H1 (cell line): Measurements from ENCODE around the gene NECAP2. TPM values are rescaled to one million over a fixed set of nuclear protein-coding genes. Genes with fewer than 3 reads are reported as not detected.

ENCODE experiments used
- BACH1 ChIP-seq: IDR thresholded peaks from 2 replicates; pipeline ENCODE4 v1.6.1; 2012; ENCODE audit warnings: low read length, improper control_type of control experiment
- CBX5 ChIP-seq: fragments of 300-800, 300-1000 bp; sonication (generic); IDR thresholded peaks from 2 replicates; pipeline ENCODE4 v1.7.1; 2016; ENCODE audit warnings: antibody characterized with exemption, low read length, low read depth
- FOSL1 ChIP-seq: IDR thresholded peaks from 2 replicates; pipeline ENCODE4 v1.6.1; 2011; ENCODE audit warnings: mild to moderate bottlenecking, low read depth, low read length, moderate library complexity; ENCODE audit not compliant: insufficient read depth
- GTF2F1 ChIP-seq: IDR thresholded peaks from 2 replicates; pipeline ENCODE4 v1.6.1; 2012; ENCODE audit warnings: low read depth, low read length, improper control_type of control experiment, borderline replicate concordance
- RFX5 ChIP-seq: IDR thresholded peaks from 2 replicates; pipeline ENCODE4 v1.6.1; 2011; ENCODE audit warnings: low read depth, low read length, improper control_type of control experiment, borderline replicate concordance
- SAP30 ChIP-seq: fragments of 300-600 bp; sonication (generic); IDR thresholded peaks from 2 replicates; pipeline ENCODE4 v1.7.1; 2012; ENCODE audit warnings: low read length, moderate library complexity, mild to moderate bottlenecking, inconsistent platforms; ENCODE audit not compliant: insufficient read depth, insufficient replicate concordance
- TAF7 ChIP-seq: optimal IDR thresholded peaks from 2 replicates; pipeline ENCODE3; 2011; ENCODE audit warnings: low read depth, mild to moderate bottlenecking, inconsistent platforms, low read length, moderate library complexity, borderline replicate concordance
- polyA plus RNA-seq, 7 experiments: library from polyadenylated mRNA; depleted of rRNA in 3 of 7; stranded (reverse) in 5 of 7; unstranded in 2 of 7; fragments of >200 nt in 5 of 7; fragments of 200-250 nt in 2 of 7; gene quantifications; 1 replicate in 5 of 7; 2 replicates in 1 of 7; 4 replicates in 1 of 7; pipeline versions ENCODE4 v1.2.1 to v1.2.3, GENCODE V29; 2011 to 2013; ENCODE audit warnings: missing spikeins in 2 of 7, mixed read lengths in 2 of 7
- total RNA-seq: library from RNA; stranded (reverse); fragmentation: NEBNext Ultra II Directional; extraction: Animal tissue kit (Norgen Biotek cat#: 25700); gene quantifications from 2 replicates; pipeline ENCODE4 v1.2.1, GENCODE V29; 2021
- TF ChIP-seq, protein P1 (sequence below): fragments of 300-600 bp; sonication (generic); IDR thresholded peaks from 2 replicates; pipeline ENCODE4 v1.7.1; 2012; ENCODE audit warnings: low read length, moderate library complexity, mild to moderate bottlenecking, inconsistent platforms; ENCODE audit not compliant: insufficient replicate concordance
- TF ChIP-seq, protein P2 (sequence below): IDR thresholded peaks from 2 replicates; pipeline ENCODE4 v1.6.1; 2012; ENCODE audit warnings: inconsistent platforms

NECAP2 gene
- total and polyA plus RNA-seq, 2 of the 8 experiments (the other 6 are each of a cell fraction or from before 2014, with no cell fraction given): 24.4 to 29.7 TPM

DNA sequence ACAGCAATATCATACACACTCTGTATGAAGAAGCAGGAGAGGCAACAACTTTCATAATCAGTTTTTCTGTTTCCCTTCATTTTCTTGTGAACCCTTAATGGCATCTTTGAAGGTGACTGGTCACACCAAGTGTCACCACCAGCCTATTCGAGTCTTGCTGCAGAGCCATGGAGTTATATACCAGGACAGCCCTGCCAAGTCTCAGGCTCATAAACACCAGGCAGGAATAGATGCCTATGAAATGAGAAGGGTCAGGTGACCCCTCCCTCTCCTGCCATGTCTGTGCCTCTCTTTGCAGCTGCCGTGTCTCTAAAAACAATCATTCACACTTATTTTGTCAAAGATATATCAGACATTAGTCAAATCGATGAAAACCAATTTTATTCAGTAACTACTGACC lies 28.0 kb downstream of the NECAP2 start (continued):
- TF ChIP-seq, protein P1, sequence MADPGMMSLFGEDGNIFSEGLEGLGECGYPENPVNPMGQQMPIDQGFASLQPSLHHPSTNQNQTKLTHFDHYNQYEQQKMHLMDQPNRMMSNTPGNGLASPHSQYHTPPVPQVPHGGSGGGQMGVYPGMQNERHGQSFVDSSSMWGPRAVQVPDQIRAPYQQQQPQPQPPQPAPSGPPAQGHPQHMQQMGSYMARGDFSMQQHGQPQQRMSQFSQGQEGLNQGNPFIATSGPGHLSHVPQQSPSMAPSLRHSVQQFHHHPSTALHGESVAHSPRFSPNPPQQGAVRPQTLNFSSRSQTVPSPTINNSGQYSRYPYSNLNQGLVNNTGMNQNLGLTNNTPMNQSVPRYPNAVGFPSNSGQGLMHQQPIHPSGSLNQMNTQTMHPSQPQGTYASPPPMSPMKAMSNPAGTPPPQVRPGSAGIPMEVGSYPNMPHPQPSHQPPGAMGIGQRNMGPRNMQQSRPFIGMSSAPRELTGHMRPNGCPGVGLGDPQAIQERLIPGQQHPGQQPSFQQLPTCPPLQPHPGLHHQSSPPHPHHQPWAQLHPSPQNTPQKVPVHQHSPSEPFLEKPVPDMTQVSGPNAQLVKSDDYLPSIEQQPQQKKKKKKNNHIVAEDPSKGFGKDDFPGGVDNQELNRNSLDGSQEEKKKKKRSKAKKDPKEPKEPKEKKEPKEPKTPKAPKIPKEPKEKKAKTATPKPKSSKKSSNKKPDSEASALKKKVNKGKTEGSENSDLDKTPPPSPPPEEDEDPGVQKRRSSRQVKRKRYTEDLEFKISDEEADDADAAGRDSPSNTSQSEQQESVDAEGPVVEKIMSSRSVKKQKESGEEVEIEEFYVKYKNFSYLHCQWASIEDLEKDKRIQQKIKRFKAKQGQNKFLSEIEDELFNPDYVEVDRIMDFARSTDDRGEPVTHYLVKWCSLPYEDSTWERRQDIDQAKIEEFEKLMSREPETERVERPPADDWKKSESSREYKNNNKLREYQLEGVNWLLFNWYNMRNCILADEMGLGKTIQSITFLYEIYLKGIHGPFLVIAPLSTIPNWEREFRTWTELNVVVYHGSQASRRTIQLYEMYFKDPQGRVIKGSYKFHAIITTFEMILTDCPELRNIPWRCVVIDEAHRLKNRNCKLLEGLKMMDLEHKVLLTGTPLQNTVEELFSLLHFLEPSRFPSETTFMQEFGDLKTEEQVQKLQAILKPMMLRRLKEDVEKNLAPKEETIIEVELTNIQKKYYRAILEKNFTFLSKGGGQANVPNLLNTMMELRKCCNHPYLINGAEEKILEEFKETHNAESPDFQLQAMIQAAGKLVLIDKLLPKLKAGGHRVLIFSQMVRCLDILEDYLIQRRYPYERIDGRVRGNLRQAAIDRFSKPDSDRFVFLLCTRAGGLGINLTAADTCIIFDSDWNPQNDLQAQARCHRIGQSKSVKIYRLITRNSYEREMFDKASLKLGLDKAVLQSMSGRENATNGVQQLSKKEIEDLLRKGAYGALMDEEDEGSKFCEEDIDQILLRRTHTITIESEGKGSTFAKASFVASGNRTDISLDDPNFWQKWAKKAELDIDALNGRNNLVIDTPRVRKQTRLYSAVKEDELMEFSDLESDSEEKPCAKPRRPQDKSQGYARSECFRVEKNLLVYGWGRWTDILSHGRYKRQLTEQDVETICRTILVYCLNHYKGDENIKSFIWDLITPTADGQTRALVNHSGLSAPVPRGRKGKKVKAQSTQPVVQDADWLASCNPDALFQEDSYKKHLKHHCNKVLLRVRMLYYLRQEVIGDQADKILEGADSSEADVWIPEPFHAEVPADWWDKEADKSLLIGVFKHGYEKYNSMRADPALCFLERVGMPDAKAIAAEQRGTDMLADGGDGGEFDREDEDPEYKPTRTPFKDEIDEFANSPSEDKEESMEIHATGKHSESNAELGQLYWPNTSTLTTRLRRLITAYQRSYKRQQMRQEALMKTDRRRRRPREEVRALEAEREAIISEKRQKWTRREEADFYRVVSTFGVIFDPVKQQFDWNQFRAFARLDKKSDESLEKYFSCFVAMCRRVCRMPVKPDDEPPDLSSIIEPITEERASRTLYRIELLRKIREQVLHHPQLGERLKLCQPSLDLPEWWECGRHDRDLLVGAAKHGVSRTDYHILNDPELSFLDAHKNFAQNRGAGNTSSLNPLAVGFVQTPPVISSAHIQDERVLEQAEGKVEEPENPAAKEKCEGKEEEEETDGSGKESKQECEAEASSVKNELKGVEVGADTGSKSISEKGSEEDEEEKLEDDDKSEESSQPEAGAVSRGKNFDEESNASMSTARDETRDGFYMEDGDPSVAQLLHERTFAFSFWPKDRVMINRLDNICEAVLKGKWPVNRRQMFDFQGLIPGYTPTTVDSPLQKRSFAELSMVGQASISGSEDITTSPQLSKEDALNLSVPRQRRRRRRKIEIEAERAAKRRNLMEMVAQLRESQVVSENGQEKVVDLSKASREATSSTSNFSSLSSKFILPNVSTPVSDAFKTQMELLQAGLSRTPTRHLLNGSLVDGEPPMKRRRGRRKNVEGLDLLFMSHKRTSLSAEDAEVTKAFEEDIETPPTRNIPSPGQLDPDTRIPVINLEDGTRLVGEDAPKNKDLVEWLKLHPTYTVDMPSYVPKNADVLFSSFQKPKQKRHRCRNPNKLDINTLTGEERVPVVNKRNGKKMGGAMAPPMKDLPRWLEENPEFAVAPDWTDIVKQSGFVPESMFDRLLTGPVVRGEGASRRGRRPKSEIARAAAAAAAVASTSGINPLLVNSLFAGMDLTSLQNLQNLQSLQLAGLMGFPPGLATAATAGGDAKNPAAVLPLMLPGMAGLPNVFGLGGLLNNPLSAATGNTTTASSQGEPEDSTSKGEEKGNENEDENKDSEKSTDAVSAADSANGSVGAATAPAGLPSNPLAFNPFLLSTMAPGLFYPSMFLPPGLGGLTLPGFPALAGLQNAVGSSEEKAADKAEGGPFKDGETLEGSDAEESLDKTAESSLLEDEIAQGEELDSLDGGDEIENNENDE: no peak
- TF ChIP-seq BACH1: no peak
- TF ChIP-seq FOSL1: no peak
- TF ChIP-seq GTF2F1: no peak
- no peak for TF ChIP-seq CBX5
- TF ChIP-seq TAF7: no peak
- no peak for TF ChIP-seq RFX5
- TF ChIP-seq, protein P2, sequence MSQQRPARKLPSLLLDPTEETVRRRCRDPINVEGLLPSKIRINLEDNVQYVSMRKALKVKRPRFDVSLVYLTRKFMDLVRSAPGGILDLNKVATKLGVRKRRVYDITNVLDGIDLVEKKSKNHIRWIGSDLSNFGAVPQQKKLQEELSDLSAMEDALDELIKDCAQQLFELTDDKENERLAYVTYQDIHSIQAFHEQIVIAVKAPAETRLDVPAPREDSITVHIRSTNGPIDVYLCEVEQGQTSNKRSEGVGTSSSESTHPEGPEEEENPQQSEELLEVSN: no peak
- TF ChIP-seq SAP30: no peak
